HepG2 (cell line): ENCODE results near the gene RAB6A. TPM values are rescaled to one million over a fixed set of nuclear protein-coding genes. Genes with fewer than 3 reads are reported as not detected.

ENCODE experiments used
- ERF ChIP-seq: IDR thresholded peaks from 2 replicates; pipeline ENCODE4 v1.6.1; 2018; ENCODE audit warnings: missing biosample characterization, missing genetic modification reagents
- GLI4 ChIP-seq: sonication (generic); formaldehyde crosslinking; IDR thresholded peaks from 2 replicates; pipeline ENCODE4 v1.5.1; 2020; ENCODE audit warnings: missing genetic modification reagents, mild to moderate bottlenecking, moderate library complexity, borderline replicate concordance
- HNF4A ChIP-seq: sonication (generic); formaldehyde crosslinking; IDR thresholded peaks from 2 replicates; pipeline ENCODE4 v1.4.0; 2020; ENCODE audit warnings: missing genetic modification reagents
- HOMEZ ChIP-seq: IDR thresholded peaks from 2 replicates; pipeline ENCODE4 v1.6.1; 2016; ENCODE audit warnings: low read depth
- JUN ChIP-seq: sonication (generic); formaldehyde crosslinking; IDR thresholded peaks from 2 replicates; pipeline ENCODE4 v1.4.0; 2020; ENCODE audit warnings: mild to moderate bottlenecking, missing genetic modification reagents
- PCBP1 ChIP-seq: fragments of 200-400 bp; formaldehyde crosslinking; IDR thresholded peaks from 2 replicates; pipeline ENCODE4 v1.6.1; 2017; ENCODE audit warnings: mild to moderate bottlenecking, low read depth, low read length, borderline replicate concordance
- POLR2A ChIP-seq, 2 experiments: IDR thresholded peaks; 2 replicates each; pipeline ENCODE4 v1.6.1; 2011; ENCODE audit warnings: low read depth in 2 of 2, low read length in 2 of 2, mild to moderate bottlenecking in 1 of 2, moderate library complexity in 1 of 2; ENCODE audit not compliant: insufficient read depth in 1 of 2
- SKIL ChIP-seq: sonication (generic); formaldehyde crosslinking; IDR thresholded peaks from 2 replicates; pipeline ENCODE4 v1.8.0; 2022; ENCODE audit warnings: missing genetic modification reagents, mild to moderate bottlenecking, moderate library complexity, borderline replicate concordance
- SOX6 ChIP-seq, 2 experiments: fragments of 450-650 bp in 1 of 2; sonication (generic) in 1 of 2; formaldehyde crosslinking in 1 of 2; IDR thresholded peaks; 2 replicates each; pipeline versions ENCODE4 v1.4.0 to v1.6.1; 2017 to 2020; ENCODE audit warnings: antibody characterized with exemption in 1 of 2, mild to moderate bottlenecking in 1 of 2, missing genetic modification reagents in 1 of 2
- TARDBP ChIP-seq: sonication (generic); formaldehyde crosslinking; IDR thresholded peaks from 2 replicates; pipeline ENCODE4 v1.8.0; 2022; ENCODE audit warnings: mild to moderate bottlenecking, missing genetic modification reagents
- TBP ChIP-seq: sonication (generic); formaldehyde crosslinking; IDR thresholded peaks from 2 replicates; pipeline ENCODE4 v1.5.0; 2020; ENCODE audit warnings: missing genetic modification reagents
- ZBTB1 ChIP-seq: sonication (generic); formaldehyde crosslinking; IDR thresholded peaks from 2 replicates; pipeline ENCODE4 v1.4.0; 2020; ENCODE audit warnings: missing genetic modification reagents, borderline replicate concordance
- ZBTB43 ChIP-seq: sonication (generic); formaldehyde crosslinking; conservative IDR thresholded peaks from 2 replicates; pipeline ENCODE4 v1.4.0; 2020; ENCODE audit warnings: missing genetic modification reagents
- ZNF17 ChIP-seq: sonication (generic); formaldehyde crosslinking; IDR thresholded peaks from 2 replicates; pipeline ENCODE4 v1.5.0; 2020; ENCODE audit warnings: mild to moderate bottlenecking, missing genetic modification reagents
- ZNF326 ChIP-seq: sonication (generic); formaldehyde crosslinking; IDR thresholded peaks from 2 replicates; pipeline ENCODE4 v1.4.0; 2020; ENCODE audit warnings: missing genetic modification reagents, borderline replicate concordance
- ZNF550 ChIP-seq: sonication (generic); formaldehyde crosslinking; IDR thresholded peaks from 2 replicates; pipeline ENCODE4 v1.4.0; 2020; ENCODE audit warnings: mild to moderate bottlenecking, missing genetic modification reagents, borderline replicate concordance
- ZNF552 ChIP-seq: sonication (generic); formaldehyde crosslinking; IDR thresholded peaks from 2 replicates; pipeline ENCODE4 v1.9.0; 2022; ENCODE audit warnings: missing genetic modification reagents, mild to moderate bottlenecking, borderline replicate concordance
- ZNF607 ChIP-seq: sonication (generic); formaldehyde crosslinking; IDR thresholded peaks from 2 replicates; pipeline ENCODE4 v1.5.1; 2020; ENCODE audit warnings: missing genetic modification reagents, mild to moderate bottlenecking, borderline replicate concordance
- ZNF639 ChIP-seq: conservative IDR thresholded peaks from 2 replicates; pipeline ENCODE4 v1.6.1; 2018; ENCODE audit warnings: missing genetic modification reagents
- ZNF691 ChIP-seq: sonication (generic); formaldehyde crosslinking; IDR thresholded peaks from 2 replicates; pipeline ENCODE4 v1.4.0; 2020; ENCODE audit warnings: missing genetic modification reagents, low read depth, mild to moderate bottlenecking, borderline replicate concordance
- ZSCAN30 ChIP-seq: sonication (generic); formaldehyde crosslinking; IDR thresholded peaks from 2 replicates; pipeline ENCODE4 v1.5.0; 2020; ENCODE audit warnings: mild to moderate bottlenecking, missing genetic modification reagents
- polyA plus RNA-seq, 8 experiments: library from polyadenylated mRNA; depleted of rRNA in 3 of 8; stranded (reverse) in 7 of 8; unstranded in 1 of 8; fragments of >200 nt; fragmentation: Illumina TruSeq in 4 of 8; extraction: Trizol in 4 of 8; gene quantifications; 2 replicates each; pipeline versions ENCODE4 v1.2.1 to v1.2.3, GENCODE V29; 2011 to 2016; ENCODE audit warnings: low read depth in 4 of 8, missing spikeins in 1 of 8, mixed read lengths in 1 of 8; ENCODE audit not compliant: insufficient read depth in 1 of 8
- total RNA-seq, 5 experiments: library from RNA; depleted of rRNA; stranded (reverse); fragments of >200 nt; fragmentation: Illumina TruSeq; extraction: Trizol; gene quantifications; 2 replicates each; pipeline ENCODE4 v1.2.3, GENCODE V29; 2016; ENCODE audit warnings: low read depth in 1 of 5

RAB6A gene
- total and polyA plus RNA-seq, 2 of the 13 experiments (the other 11 are each of a cell fraction or from before 2014, with no cell fraction given), result 74.3 to 121 TPM

- TF ChIP-seq ZNF326 (CRISPR knock-in tag) (no peak), ZNF639 (CRISPR knock-in tag) (no peak), ZNF17 (CRISPR knock-in tag) (no peak), SOX6 (IDR thresholded peaks at IDR 0.05) (no peak), SOX6 (CRISPR knock-in tag; IDR thresholded peaks at IDR 0.05) (peak; percentile 82), PCBP1 (peak; percentile 78; the same call in 1 of the 2 replicates), ZNF550 (CRISPR knock-in tag) (no peak), HNF4A (CRISPR knock-in tag) (peak; percentile 82), POLR2A (IDR thresholded peaks at IDR 0.05; ENCODE audit: insufficient read depth in 1 of 2, low read depth in 2 of 2, low read length in 2 of 2) (peak; percentile 67 to 89; a peak in 3 of 4 replicates), ZBTB43 (CRISPR knock-in tag) (no peak; the same call in 1 of the 2 replicates), TBP (no peak), SKIL (CRISPR knock-in tag) (no peak), ZNF552 (CRISPR knock-in tag) (no peak), GLI4 (no peak; the same call in 1 of the 2 replicates), HOMEZ (peak; percentile 93), ZSCAN30 (CRISPR knock-in tag) (no peak), ZNF607 (CRISPR knock-in tag) (no peak), ERF (CRISPR knock-in tag) (peak; percentile 94; the same call in 1 of the 2 replicates), ZNF691 (CRISPR knock-in tag) (no peak), TARDBP (peak; percentile 69; the same call in 1 of the 2 replicates), ZBTB1 (CRISPR knock-in tag) (no peak), JUN (CRISPR knock-in tag) (peak; percentile 64)
These were observed 18.4 kb upstream of the RAB6A start (continued) for GRCh38 chr11:73779084-73779902.
